ENCODE results near the gene MAPK8IP1.

The MAPK8IP1 gene

DNA sequence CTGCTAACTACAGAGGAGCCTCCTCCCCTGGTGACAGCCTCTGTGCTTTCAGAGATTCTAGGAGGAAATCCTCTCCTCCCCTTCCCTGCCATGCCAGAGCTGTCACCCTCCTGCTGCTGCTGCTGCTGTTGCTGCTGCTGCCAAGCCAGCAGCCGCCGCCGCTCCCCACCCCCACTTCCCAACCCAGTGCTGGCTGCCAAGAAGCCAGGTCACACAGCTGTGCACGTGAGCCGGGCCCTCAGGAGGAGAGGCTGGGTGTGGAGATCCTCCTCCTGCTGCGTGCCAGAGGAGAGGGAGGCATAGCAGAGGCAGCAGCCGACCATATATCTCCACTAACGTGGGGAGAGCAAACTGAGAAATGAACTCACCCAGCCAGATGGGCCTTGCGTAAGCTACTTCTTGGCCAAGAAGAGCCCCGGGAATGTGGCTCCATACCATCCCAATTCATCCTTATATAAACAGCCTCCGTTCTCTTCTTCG lies 25.8 kb upstream of the MAPK8IP1 start:
- in situ Hi-C loops (cut with MboI; ENCODE audit: low sequenced_read_pairs, unreplicated experiment): no loop called here
- TF ChIP-seq CTCF (IDR thresholded peaks at IDR 0.05; ENCODE audit: borderline replicate concordance, control extremely low read depth, extremely low read depth, insufficient read depth, missing control alignments): no peak
- no peak for DNase-seq (ENCODE audit: low spot score)

DNA sequence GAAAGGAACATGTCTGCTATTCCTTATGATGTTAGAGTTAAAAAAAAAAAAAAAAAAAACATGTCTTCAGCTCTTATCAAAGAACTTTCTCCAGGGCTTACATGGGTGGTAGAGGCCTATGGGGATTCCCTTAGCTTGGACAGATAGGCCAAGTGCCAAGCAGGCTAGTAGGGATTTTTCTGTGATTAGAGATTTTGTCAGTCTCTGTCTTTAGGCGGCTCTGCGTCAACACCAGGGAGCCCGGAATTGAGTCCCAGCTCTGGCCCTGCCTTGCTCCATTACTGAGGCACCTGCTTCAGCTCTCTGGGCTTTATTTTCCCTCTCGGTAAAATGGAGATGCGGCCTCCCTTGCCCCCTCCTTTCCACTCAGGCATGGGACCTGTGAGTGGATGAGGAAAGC lies 25.1 kb upstream of the MAPK8IP1 start:
- TF ChIP-seq CTCF (IDR thresholded peaks at IDR 0.05; ENCODE audit: borderline replicate concordance, control extremely low read depth, extremely low read depth, insufficient read depth, missing control alignments): no peak
- in situ Hi-C loops (cut with MboI; ENCODE audit: low sequenced_read_pairs, unreplicated experiment): no loop called here
- DNase-seq (ENCODE audit: low spot score): no peak

DNA sequence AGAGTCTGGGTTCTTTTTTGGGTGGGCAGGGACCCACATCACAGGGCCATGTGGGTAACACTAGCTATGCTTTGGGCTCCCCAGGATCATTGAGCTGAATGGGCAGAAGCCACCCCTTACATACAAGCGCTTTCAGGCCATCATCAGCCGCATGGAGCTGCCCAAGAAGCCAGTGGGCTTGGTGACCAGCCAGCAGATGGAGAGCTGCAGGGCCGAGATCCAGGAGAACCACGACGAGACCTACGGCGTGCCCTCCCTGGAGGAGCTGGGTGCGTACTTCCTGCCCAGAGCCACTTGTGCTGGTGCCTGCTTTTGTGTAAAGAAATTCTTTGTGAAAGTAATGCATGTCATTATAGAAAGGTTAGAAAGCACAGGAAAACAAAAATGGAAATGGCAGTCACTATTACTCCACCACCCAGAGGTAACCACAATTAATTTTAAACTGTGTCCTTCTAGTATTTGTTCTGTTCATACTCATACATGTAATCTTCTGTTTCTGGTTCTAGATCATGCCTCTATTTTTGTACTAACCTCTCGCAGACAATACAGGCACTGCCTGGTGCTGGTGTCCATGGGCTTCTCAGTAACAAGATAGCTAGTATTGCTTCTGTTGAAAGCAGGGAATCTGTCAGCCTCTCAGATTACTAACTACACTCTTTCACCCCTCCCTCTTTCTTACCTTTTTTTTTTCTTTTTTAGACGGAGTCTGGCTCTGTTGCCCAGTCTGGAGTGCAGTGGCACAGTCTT lies 24.5 kb upstream of the MAPK8IP1 start:
- DNase-seq (ENCODE audit: low spot score): no peak
- TF ChIP-seq CTCF (IDR thresholded peaks at IDR 0.05; ENCODE audit: borderline replicate concordance, control extremely low read depth, extremely low read depth, insufficient read depth, missing control alignments): no peak
- in situ Hi-C loops (cut with MboI; ENCODE audit: low sequenced_read_pairs, unreplicated experiment): no loop called here

GRCh38 chr11:45864041-45864440 lies 21.4 kb upstream of the MAPK8IP1 start:
- no peak for DNase-seq (ENCODE audit: low spot score)
- in situ Hi-C loops (cut with MboI; ENCODE audit: low sequenced_read_pairs, unreplicated experiment): no loop called here
- no peak for TF ChIP-seq CTCF (IDR thresholded peaks at IDR 0.05; ENCODE audit: borderline replicate concordance, control extremely low read depth, extremely low read depth, insufficient read depth, missing control alignments)

- no peak for DNase-seq (ENCODE audit: low spot score)
- in situ Hi-C loops (cut with MboI; ENCODE audit: low sequenced_read_pairs, unreplicated experiment): no loop called here
- no peak for TF ChIP-seq CTCF (IDR thresholded peaks at IDR 0.05; ENCODE audit: borderline replicate concordance, control extremely low read depth, extremely low read depth, insufficient read depth, missing control alignments)
These were observed 15.9 kb upstream of the MAPK8IP1 start for GRCh38 chr11:45869551-45869950.

DNA sequence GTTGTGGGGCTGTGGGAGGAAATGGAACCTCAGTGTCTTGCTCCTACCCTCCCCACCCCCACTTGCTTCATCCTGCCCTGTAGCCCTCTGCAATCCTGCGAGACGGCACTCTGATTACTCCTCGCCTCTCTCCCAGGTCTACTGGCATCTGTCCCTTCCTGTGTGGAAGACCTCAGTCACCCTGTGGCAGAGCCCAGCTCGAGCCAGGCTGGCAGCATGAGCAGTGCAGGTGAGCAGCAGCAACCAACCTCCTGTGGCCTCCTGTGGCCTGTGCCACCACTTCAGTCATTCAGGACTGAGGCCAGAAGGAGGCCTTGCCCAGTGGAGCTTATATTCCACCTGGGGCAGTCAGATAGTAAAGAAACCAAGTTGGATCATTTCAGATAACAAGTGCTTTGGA lies 14.7 kb upstream of the MAPK8IP1 start:
- TF ChIP-seq CTCF (IDR thresholded peaks at IDR 0.05; ENCODE audit: borderline replicate concordance, control extremely low read depth, extremely low read depth, insufficient read depth, missing control alignments): no peak
- in situ Hi-C loops (cut with MboI; ENCODE audit: low sequenced_read_pairs, unreplicated experiment): no loop called here
- no peak for DNase-seq (ENCODE audit: low spot score)

Data from GM13976 (cell line).